GM21786 (cell line): Measurements from ENCODE around the gene KCNV2.
A peak's percentile ranks its signal among the peaks of the same experiment; 100 is the strongest.

Experiments used
- ATAC-seq: cut with Tn5 transposase; IDR thresholded peaks from one replicate; pipeline ENCODE4 v1.9.1; 2021; ENCODE audit not compliant: unreplicated experiment

Gene KCNV2

GRCh38 chr9:2758162-2758897 lies 41.0 kb downstream of the KCNV2 start:
- ATAC-seq, result no peak

- no peak for ATAC-seq
Measured at GRCh38 chr9:2758898-2759510, 41.7 kb downstream of the KCNV2 start.

DNA sequence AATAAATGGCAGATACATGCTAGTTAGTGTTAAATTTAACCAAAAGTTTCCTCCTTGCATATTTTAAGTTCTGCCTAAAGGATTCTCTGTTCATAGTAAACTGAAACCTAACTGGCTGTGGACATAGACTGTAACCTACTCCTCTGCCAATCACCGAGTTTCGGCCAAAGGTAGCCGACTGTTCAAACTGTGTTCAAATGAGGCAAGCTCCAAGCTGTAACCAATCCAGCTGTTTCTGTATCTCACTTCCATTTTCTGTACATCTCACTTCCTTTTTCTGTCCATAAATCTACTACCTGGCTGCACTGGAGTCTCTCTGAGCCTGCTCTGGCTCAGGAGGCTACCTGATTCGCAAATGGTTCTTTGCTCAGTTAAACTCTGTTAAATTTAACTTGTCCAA lies 44.1 kb downstream of the KCNV2 start:
- no peak for ATAC-seq

DNA sequence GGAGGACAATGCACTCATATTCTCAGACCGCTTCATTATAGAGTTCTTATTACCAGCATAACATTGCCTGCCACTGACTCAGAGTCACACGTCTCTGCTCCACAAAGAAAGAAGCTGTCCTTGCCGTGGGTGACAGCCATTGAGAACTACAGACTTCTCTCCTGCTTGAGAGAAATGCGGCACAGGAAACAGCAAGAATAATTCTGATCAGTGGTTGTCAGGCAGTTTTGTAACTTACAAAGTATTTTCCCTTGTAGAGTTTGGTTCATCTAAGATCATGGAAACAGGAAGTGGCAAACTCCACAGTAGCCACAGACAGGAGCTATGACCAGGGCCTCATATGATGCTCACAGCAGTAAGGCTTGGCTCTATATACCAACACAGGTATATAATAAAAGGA lies 47.0 kb downstream of the KCNV2 start:
- ATAC-seq, result peak; percentile 67

DNA sequence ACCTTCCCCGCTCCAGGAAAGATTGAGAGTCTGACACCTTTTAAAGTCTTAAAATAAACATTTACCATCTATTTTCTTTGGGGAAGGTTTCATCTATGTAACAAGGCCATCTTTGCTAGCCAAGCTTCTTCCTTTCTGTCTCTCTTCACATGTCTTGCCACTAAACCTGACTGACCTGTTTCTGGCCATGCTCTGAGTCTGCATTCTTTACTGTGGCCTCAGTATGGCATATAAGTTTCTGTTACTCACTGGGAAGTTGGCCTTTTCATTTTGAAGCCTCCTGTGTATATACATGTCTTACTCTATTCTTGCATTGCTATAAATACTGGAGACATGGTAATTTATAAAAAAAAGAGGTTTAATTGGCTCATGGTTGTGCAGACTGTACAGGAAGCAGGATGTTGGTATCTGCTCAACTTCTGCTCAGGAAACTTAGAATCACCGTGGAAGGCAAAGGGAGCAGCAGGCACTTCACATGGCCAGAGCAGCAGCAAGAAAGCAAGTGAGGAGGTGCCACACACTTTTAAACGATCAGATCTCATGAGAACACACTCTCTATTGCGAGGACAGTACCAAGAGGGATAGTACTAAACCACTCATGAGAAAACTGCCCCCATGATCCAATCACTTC lies 48.1 kb downstream of the KCNV2 start:
- ATAC-seq, result no peak

- no peak for ATAC-seq
Measured at GRCh38 chr9:2767800-2768677, 50.7 kb downstream of the KCNV2 start.

DNA sequence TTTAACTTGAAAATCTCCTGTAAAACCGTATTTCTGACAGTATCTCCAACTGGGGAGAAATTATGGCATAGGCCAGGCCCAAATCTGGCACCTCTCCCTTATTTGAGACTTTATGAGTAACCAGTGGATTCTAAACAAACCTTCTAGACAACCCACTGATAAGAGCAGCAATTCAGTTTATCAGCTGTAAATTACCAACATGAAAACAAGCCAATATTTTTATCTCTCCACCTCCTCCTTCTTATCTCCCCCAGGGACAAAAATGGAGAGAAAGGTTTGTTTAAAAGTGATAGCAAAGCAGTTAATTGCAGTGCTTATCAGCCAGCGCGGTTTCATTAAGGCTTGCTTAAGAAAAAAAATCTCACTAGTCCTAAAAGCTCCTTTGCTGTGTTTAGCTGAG lies 53.8 kb downstream of the KCNV2 start:
- no peak for ATAC-seq

DNA sequence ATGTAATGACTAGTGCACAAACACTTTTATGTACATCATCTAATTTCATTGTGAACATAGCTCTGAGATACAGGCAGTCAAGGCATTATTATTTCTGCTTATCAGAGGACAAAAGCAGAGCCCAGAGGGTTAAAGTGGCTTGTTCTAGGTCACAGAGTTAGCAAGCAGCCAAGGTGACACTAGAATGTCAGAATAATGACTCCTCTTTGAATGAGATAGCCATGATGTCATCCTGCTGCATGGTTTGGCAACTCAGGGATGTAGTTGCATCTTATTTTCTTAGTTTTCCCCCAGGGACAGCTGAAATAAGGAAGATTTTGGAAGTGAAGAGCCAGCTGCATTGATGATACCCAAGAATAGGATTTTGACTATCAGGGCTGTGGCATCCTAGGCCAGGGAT lies 54.4 kb downstream of the KCNV2 start:
- ATAC-seq, result no peak

GRCh38 chr9:2777454-2777853 lies 60.1 kb downstream of the KCNV2 start:
- ATAC-seq, result no peak

DNA sequence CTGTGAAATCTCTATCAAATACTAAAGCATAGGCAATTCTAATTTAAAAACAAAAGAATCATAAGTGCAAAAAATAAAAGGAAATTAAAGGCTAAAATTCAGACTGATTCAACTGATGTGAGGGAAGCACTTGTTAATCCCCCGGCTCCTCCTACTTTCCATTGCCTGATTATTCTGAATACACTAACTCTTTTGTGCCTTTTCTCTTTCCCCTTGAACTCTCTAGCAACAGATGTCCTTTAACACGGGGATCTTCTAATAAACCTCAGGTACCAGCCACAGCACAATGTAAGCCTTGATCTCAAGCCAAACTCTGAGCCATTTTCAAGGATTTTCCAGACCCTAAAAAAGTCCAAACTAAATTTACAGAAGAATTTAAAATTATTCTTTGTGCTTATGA lies 61.5 kb downstream of the KCNV2 start:
- no peak for ATAC-seq
